Fibroblast of skin of left quadriceps (primary cell): ENCODE measurements around the gene OR10Z1.

ENCODE experiments used
- DNase-seq, 2 experiments: peaks; one replicate each; pipeline ENCODE4 v3.0.0-alpha.2; 2013; ENCODE audit warnings: low read depth in 2 of 2

The OR10Z1 gene, protein sequence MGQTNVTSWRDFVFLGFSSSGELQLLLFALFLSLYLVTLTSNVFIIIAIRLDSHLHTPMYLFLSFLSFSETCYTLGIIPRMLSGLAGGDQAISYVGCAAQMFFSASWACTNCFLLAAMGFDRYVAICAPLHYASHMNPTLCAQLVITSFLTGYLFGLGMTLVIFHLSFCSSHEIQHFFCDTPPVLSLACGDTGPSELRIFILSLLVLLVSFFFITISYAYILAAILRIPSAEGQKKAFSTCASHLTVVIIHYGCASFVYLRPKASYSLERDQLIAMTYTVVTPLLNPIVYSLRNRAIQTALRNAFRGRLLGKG

DNA sequence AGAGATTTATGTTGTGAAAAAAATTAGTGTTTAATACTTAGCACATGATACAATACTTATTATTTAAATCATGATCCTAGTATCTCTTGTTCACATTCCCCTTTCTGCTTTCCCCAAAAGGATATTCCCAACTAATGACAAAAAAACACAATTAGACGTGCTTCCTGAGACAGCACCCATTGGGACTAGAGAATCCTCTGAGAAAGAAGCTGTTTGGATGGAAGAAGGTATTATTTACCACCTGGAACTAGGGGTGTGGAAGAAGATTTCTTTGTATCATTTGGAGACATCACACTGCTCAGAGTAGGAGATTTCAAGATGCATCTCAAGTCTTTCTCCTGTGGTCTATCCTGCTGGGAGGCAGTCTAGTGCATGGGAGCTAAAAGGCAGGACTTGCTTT lies at the start of gene OR10Z1:
OR10Z1 (plus strand) TSS at position 301 of the 400 bp plus-strand sequence. CDS start 1,171 bp downstream, outside the sequence.
- no peak for DNase-seq

GRCh38 chr1:158559696-158560095 lies 45.4 kb upstream of the OR10Z1 start:
- no peak for DNase-seq

GRCh38 chr1:158563853-158564252 lies 41.2 kb upstream of the OR10Z1 start:
- DNase-seq, result no peak

- DNase-seq, result no peak
These were observed 40.5 kb upstream of the OR10Z1 start for GRCh38 chr1:158564608-158565007.

GRCh38 chr1:158570480-158570879 lies 34.6 kb upstream of the OR10Z1 start, which contains the start of gene OR6P1:
TSS of gene OR6P1 (minus strand) at chr1:158570580. CDS start at chr1:158563604, 6,976 bp downstream.
- DNase-seq, result no peak

DNA sequence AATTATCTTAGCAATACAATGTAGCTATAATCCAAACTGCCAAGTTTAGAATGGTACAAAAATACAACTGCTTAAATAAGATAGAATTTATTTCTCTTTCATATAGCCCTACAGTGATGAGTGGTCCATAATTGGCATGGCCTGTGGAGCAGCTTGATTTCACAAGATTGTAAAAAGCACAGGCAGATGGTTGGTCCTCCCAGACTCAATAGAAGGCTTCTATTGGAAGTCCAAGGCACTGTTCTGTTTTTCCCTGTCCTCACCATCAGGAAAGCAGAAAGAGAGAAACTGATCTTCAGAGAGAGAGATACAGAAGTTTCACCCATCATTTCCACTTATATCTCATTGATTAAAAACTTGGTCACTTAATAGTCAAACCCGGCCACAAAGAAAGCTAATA lies 32.8 kb upstream of the OR10Z1 start:
- no peak for DNase-seq

DNA sequence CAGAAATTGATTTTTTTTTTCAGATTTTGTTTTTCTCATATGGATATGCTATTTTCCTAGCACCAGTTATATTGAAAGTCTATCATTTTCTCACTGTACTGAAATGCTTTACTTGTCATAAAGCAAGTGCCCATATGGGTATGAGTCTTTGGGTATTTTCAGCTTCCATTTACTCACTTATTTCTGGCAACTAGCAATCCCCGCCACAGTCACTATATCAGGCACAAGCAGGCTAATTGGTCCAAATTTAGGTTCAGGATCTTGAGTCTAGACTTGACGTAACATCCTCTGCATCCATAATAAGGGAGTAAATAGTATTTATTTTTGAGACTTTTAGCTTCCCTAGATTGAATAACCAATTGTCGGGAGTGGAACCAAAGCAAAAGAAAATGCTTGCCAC lies 27.5 kb upstream of the OR10Z1 start:
- DNase-seq, result no peak

- no peak for DNase-seq
These were observed 25.3 kb upstream of the OR10Z1 start, which contains the start of gene OR10X1 for GRCh38 chr1:158579733-158580132. TSS of gene OR10X1 (minus strand) at chr1:158579899. CDS start at chr1:158579899, 0 bp downstream.

- no peak for DNase-seq
These were observed 21.1 kb upstream of the OR10Z1 start for GRCh38 chr1:158583962-158584361.

GRCh38 chr1:158586942-158587341 lies 18.1 kb upstream of the OR10Z1 start:
- DNase-seq, result no peak

- DNase-seq, result no peak
These were observed 4.3 kb upstream of the OR10Z1 start for GRCh38 chr1:158600735-158601134.

DNA sequence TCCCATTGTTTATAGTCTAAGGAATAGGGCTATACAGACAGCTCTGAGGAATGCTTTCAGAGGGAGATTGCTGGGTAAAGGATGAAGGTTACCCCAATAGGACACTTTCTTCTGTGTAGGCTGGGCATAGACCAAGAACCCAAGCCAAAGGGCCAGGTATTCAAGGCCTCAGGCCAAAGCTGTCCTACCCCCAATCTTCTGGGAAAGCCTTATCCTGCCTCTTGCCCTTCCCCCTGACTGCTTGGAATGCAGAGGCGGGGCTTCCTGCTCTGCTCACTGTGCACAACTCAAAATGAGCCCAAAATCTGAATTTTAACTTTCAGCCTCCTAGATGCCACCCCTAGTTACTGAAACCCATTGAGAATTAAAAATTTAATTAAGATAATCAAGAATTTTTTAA lies 2.2 kb downstream of the OR10Z1 start:
- no peak for DNase-seq

GRCh38 chr1:158611916-158612315 lies 6.8 kb downstream of the OR10Z1 start:
- no peak for DNase-seq

GRCh38 chr1:158613764-158614163 lies 8.7 kb downstream of the OR10Z1 start:
- no peak for DNase-seq

GRCh38 chr1:158638146-158638545 lies 33.1 kb downstream of the OR10Z1 start:
- no peak for DNase-seq

- DNase-seq, result no peak
These were observed 33.8 kb downstream of the OR10Z1 start for GRCh38 chr1:158638904-158639303.

DNA sequence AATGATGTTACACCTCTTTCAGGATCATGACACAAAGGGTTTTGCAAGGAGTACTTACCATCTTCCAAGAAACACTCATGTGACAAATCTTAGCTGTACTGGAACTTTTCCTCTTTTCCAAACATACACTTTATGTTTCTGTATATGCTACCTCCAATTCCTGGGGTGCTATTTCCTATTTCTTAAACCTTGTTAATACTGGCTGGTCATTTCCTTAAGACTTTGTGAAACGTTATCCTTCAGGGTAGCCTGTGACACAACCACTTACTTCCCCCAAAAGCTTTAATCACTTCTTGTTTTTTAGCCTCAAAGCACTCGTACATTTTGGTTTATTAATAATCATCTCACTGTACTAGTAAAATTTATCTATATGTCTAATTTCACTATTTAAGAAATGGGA lies 39.4 kb downstream of the OR10Z1 start:
- no peak for DNase-seq

GRCh38 chr1:158646465-158646864 lies 41.4 kb downstream of the OR10Z1 start:
- no peak for DNase-seq

- no peak for DNase-seq
These were observed 44.0 kb downstream of the OR10Z1 start for GRCh38 chr1:158649052-158649451.

DNA sequence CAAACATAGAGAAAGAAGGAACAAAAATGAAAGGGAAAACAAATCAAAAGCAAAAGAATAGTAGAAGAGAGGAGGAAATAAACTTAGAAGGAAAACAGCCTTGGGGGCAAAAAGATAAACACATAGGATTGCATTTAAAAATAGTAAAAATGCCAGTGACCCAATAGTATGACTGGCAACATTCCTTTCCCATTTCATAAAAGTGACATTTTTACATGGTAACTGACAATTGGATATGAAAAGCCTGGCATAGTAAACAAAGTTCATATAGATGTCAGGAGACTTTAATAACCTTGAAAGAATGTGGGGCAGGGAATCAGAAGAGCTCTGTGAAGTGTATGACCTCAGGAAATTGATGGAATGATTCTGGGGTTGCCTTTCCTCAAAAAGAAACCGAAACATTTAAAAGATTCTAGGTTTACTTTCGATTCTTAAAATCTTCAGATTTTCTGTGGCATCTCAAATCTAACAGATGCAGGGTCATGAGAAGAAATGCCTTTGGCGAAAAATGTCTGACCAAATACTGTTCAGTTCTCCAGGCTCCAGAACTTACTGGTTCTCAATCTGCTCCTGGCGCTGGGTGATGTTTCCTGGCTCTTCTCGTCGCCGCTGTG lies 47.8 kb downstream of the OR10Z1 start:
- no peak for DNase-seq

GRCh38 chr1:158654086-158654485 lies 49.0 kb downstream of the OR10Z1 start:
- no peak for DNase-seq

GRCh38 chr1:158654571-158654970 lies 49.5 kb downstream of the OR10Z1 start:
- no peak for DNase-seq
